K562 (cell line): ENCODE measurements around the gene MTG2. TPM values are rescaled to one million over a fixed set of nuclear protein-coding genes. Genes with fewer than 3 reads are reported as not detected.

Source experiments
- ATAC-seq: fragments of 200-7000 bp; cut with Tn5 transposase; 3 replicates; pipeline ENCODE4 v1.9.1; 2020; ENCODE audit warnings: moderate library complexity
- BruUV-seq: library from RNA; stranded (reverse); fragments of 400-500 nt; replicated peaks from 2 replicates; lab custom pipeline; 2021; lab: Mats Ljungman, UMichigan
- CTCF ChIA-PET: fragments of 300-600 bp; formaldehyde crosslinking; extraction: SDS; loops from one replicate; lab custom pipeline; 2021; ENCODE audit warnings: low intra/inter-chr PET ratio; lab: Yijun Ruan, JAX
- POLR2A ChIA-PET: fragments of 300-600, 350-650 bp; sonication (Branson Sonifier 250); formaldehyde crosslinking; extraction: SDS; loops from one replicate; lab custom pipeline; 2021; ENCODE audit warnings: antibody characterized with exemption, inconsistent platforms; lab: Yijun Ruan, JAX
- DNase-seq, 4 experiments: peaks; one replicate each; pipeline versions ENCODE4 v3.0.0 to v3.0.0-alpha.2; 2011 to 2018; ENCODE audit warnings: low spot score in 3 of 4, mixed read lengths in 3 of 4; ENCODE audit errors: extremely low read depth in 1 of 4
- FAIRE-seq: peaks from 2 replicates; lab custom pipeline; 2011; peaks lifted over from hg19 to GRCh38; lab: Jason Lieb, UNC
- H2AFZ ChIP-seq: 2 replicates; pipeline ENCODE4 v1.6.0; 2011; ENCODE audit warnings: low read depth, low read length, control low read depth, inconsistent platforms
- H3K27ac ChIP-seq: fragments of 200-600 bp; 3 replicates; pipeline ENCODE4 v1.8.0; 2011; ENCODE audit warnings: low read depth, mild to moderate bottlenecking, control low read depth, inconsistent platforms, low read length, moderate library complexity, mixed read lengths; ENCODE audit errors: extremely low read depth
- H3K27me3 ChIP-seq, 2 experiments: fragments of 300-600 bp in 1 of 2; 2 replicates in 1 of 2; 3 replicates in 1 of 2; pipeline versions ENCODE4 v1.6.0 to v1.8.0; 2011; ENCODE audit warnings: inconsistent platforms in 2 of 2, low read length in 2 of 2, mild to moderate bottlenecking in 1 of 2, mixed read lengths in 1 of 2, moderate library complexity in 1 of 2; ENCODE audit not compliant: control insufficient read depth in 2 of 2, insufficient read depth in 2 of 2
- H3K36me3 ChIP-seq: fragments of 300-600 bp; 3 replicates; pipeline ENCODE4 v1.8.0; 2011; ENCODE audit warnings: mild to moderate bottlenecking, low read length, inconsistent platforms; ENCODE audit not compliant: control insufficient read depth, insufficient read depth
- H3K4me1 ChIP-seq, 2 experiments: fragments of 200-600 bp in 1 of 2; replicated peaks in 1 of 2; 2 replicates in 1 of 2; 3 replicates in 1 of 2; pipeline versions ENCODE4 v1.5.1 to v1.8.0; 2011; ENCODE audit warnings: inconsistent platforms in 2 of 2, low read length in 2 of 2, mild to moderate bottlenecking in 1 of 2, mixed read lengths in 1 of 2, moderate library complexity in 1 of 2; ENCODE audit not compliant: control insufficient read depth in 2 of 2, insufficient read depth in 2 of 2
- H3K4me2 ChIP-seq: 2 replicates; pipeline ENCODE4 v1.6.1; 2011; ENCODE audit warnings: low read length, control low read depth, inconsistent platforms, mixed read lengths; ENCODE audit not compliant: insufficient read depth
- H3K4me3 ChIP-seq: fragments of 200-600 bp; sonication (generic), shearing (Covaris generic); 2 replicates; pipeline ENCODE4 v1.5.1; 2016; ENCODE audit warnings: control low read depth, inconsistent platforms
- H3K79me2 ChIP-seq: fragments of 200-600 bp; 3 replicates; pipeline ENCODE4 v1.8.0; 2011; ENCODE audit warnings: low read length, inconsistent platforms; ENCODE audit not compliant: control insufficient read depth, insufficient read depth
- H3K9ac ChIP-seq, 2 experiments: 2 replicates each; pipeline versions ENCODE4 v1.6.0 to v1.6.1; 2011; ENCODE audit warnings: low read depth in 2 of 2, low read length in 2 of 2, control low read depth in 1 of 2, inconsistent platforms in 1 of 2, mild to moderate bottlenecking in 1 of 2, mixed read lengths in 1 of 2; ENCODE audit not compliant: insufficient read depth in 1 of 2
- H3K9me1 ChIP-seq: one replicate; pipeline ENCODE4 v1.6.0; 2011; ENCODE audit warnings: inconsistent platforms, mild to moderate bottlenecking, low read length, moderate library complexity; ENCODE audit not compliant: control insufficient read depth, insufficient read depth
- H3K9me3 ChIP-seq: replicated peaks from 2 replicates; pipeline ENCODE4 v1.5.1; 2011; ENCODE audit warnings: low read depth, low read length, inconsistent platforms; ENCODE audit not compliant: control insufficient read depth, insufficient read depth
- H4K20me1 ChIP-seq: replicated peaks from 2 replicates; pipeline ENCODE4 v1.6.1; 2011; ENCODE audit warnings: low read length, inconsistent platforms, mixed read lengths; ENCODE audit not compliant: control insufficient read depth, insufficient read depth
- BCOR ChIP-seq: fragments of 450-650 bp; IDR thresholded peaks from 2 replicates; pipeline ENCODE4 v1.6.1; 2016
- CBX1 ChIP-seq: sonication (generic); IDR thresholded peaks from 2 replicates; pipeline ENCODE4 v1.6.1; 2016; ENCODE audit warnings: antibody characterized with exemption, low read depth, mild to moderate bottlenecking
- HDAC2 ChIP-seq: fragments of 450-650 bp; IDR thresholded peaks from 2 replicates; pipeline ENCODE4 v1.6.1; 2016; ENCODE audit warnings: mild to moderate bottlenecking
- KDM1A ChIP-seq, 2 experiments: fragments of 450-650 bp; IDR thresholded peaks; 2 replicates each; pipeline ENCODE4 v1.6.1; 2016; ENCODE audit warnings: mild to moderate bottlenecking in 2 of 2
- RBM25 ChIP-seq: fragments of 200-400 bp; formaldehyde crosslinking; IDR thresholded peaks from 2 replicates; pipeline ENCODE4 v1.6.1; 2018; ENCODE audit warnings: low read length, low read depth, moderate library complexity; ENCODE audit not compliant: severe bottlenecking
- RFX7 ChIP-seq: fragments of 250-450 bp; sonication (Bioruptor Pico); IDR thresholded peaks from 2 replicates; pipeline ENCODE4 v1.5.1; 2021; ENCODE audit warnings: mild to moderate bottlenecking
- TEAD2 ChIP-seq: fragments of 450-650 bp; IDR thresholded peaks from 2 replicates; pipeline ENCODE4 v1.6.1; 2016; ENCODE audit warnings: missing genetic modification characterization, control low read depth, missing compliant biosample characterization
- ZBED1 ChIP-seq: IDR thresholded peaks from 2 replicates; pipeline ENCODE4 v1.6.1; 2014
- WGBS: fragments of 100-300 bp; shearing (Covaris generic); methylation state at CpG from one replicate; pipeline ENCODE4 v1.1.6; 2016; ENCODE audit warnings: low coverage, mixed read lengths; ENCODE audit not compliant: insufficient coverage; ENCODE audit errors: missing lambda C conversion rate; 5-methylcytosine and 5-hydroxymethylcytosine counted together
- in situ Hi-C: fragments of 300-500 bp; cut with MboI; formaldehyde crosslinking; loops from 4 replicates; pipeline ENCODE4 v1.15.0; 2018; ENCODE audit warnings: inconsistent platforms, mixed read lengths
- intact Hi-C: fragments of 100-400 bp; cut with micrococcal nuclease; formaldehyde crosslinking; loops from 2 replicates; pipeline ENCODE4 v1.14.2; 2022
- polyA plus RNA-seq, 8 experiments: library from polyadenylated mRNA; depleted of rRNA in 4 of 8; stranded (reverse) in 5 of 8; unstranded in 3 of 8; fragments of >200 nt; fragmentation: Nextera tagmentation in 2 of 8; fragmentation: Illumina TruSeq in 1 of 8; extraction: Ambion mirVana in 2 of 8; extraction: Trizol in 1 of 8; gene quantifications; 2 replicates each; pipeline versions ENCODE4 v1.2.1 to v1.2.3, GENCODE V29; 2011 to 2014; ENCODE audit warnings: inconsistent platforms in 1 of 8, missing spikeins in 1 of 8
- total RNA-seq, 7 experiments: library from RNA; depleted of rRNA in 6 of 7; stranded (reverse); fragments of >200 nt in 6 of 7; fragmentation: Illumina TruSeq in 2 of 7; extraction: Trizol in 2 of 7; gene quantifications; 2 replicates each; pipeline versions ENCODE4 v1.2.1 to v1.2.3, GENCODE V29; 2011 to 2021; ENCODE audit warnings: low replicate concordance in 1 of 7

Gene MTG2
- total and polyA plus RNA-seq, 9 of the 15 experiments (the other 6 are each of a cell fraction or from before 2014, with no cell fraction given), result 8.7 to 67.5 (median 44.5) TPM

GRCh38 chr20:62235777-62236157 is 52.9 kb downstream of the MTG2 start:
- H4K20me1 ChIP-seq, result peaks cover 11% of the 10 kb centered on the region
- H3K9me1 ChIP-seq, result peaks cover 11% of the 10 kb centered on the region
- intact Hi-C loops (no loop called here), in situ Hi-C loops (no loop called here)
- H3K79me2 ChIP-seq, result peaks cover 19% of the 10 kb centered on the region
- FAIRE-seq (no peak), ATAC-seq (no peak), DNase-seq (no peak)
- peak overlapping the region in 1 of 2 experiments; percentile 49; a peak in 1 of 4 replicates for H3K9ac ChIP-seq
- TF ChIP-seq KDM1A (IDR thresholded peaks at IDR 0.05), result peak; percentile 43 to 54
- TF ChIP-seq ZBED1, result no peak
- TF ChIP-seq RFX7 (CRISPR knock-in tag), result no peak
- peak; percentile 76 for TF ChIP-seq BCOR
- TF ChIP-seq RBM25, result peak; percentile 36
- TF ChIP-seq TEAD2, result no peak
- peak; percentile 18; the same call in 1 of the 2 replicates for TF ChIP-seq HDAC2
- TF ChIP-seq CBX1, result 0 out of 2 replicates have a peak, but pooled peaks have one; percentile 20
- ChIA-PET CTCF (no interaction called here), POLR2A (interaction anchor here (1.2 to 1.5 kb wide), 3 partner anchors 10 to 20 kb away, joined by 3 to 4 read pairs (median 3); no protein-coding TSS in a partner anchor)
- no peak overlapping the region for H2AFZ ChIP-seq
- BruUV-seq, result no TSS peak
- H3K4me3 ChIP-seq, result no peak overlapping the region
- no peaks in the 10 kb centered on the region for H3K27me3 ChIP-seq
- 34% methylated on average over 8 of the region's 9 CpGs for WGBS
- no peak overlapping the region for H3K27ac ChIP-seq
- 0 out of 2 replicates have a peak, but pooled peaks cover 1% of the 10 kb centered on the region for H3K9me3 ChIP-seq
- H3K4me1 ChIP-seq, result peaks cover 12 to 53% of the 10 kb centered on the region in 2 experiments; a peak in 4 of 5 replicates
- peaks cover 6% of the 10 kb centered on the region; the same call in 2 of the 3 replicates for H3K36me3 ChIP-seq
- no peak overlapping the region for H3K4me2 ChIP-seq
